ENCODE measurements around the gene INSRR.

INSRR gene

GRCh38 chr1:156847591-156848460 lies 11.1 kb downstream of the INSRR start:
- no peak for DNase-seq

- no peak for DNase-seq
Measured at GRCh38 chr1:156846643-156847042, 12.3 kb downstream of the INSRR start.

DNA sequence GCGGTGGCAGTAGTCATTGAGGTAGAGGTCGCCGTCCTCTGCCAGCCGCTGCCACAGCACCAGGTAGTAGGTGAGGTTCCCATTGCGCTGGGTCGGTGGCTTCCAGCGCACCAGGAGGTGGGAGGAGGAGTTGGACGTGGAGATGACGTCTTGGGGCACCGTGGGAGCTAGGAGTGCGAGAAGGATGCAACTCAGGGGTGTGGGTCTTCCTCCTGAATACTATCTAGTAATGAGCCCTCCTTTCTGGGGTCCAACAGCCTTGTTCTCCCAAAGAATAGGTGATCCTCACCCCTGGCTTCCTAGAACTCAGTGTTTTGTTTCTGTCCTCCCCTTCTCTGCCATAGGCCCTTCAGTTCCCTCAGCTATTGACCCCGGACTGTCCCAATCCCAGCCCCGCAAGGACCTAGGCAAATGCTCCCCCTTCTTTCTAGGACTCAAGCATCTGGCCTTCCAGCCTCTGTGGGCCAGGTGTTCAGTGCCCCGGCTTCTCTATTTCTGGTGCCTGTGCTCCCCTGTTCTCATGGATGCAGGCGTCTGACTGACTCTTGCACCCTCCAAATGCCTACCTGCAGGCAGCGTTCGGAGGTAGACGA lies 12.9 kb downstream of the INSRR start:
- no peak for DNase-seq

- peak; percentile 61 for DNase-seq
Measured at GRCh38 chr1:156845055-156845952, 13.6 kb downstream of the INSRR start.

DNA sequence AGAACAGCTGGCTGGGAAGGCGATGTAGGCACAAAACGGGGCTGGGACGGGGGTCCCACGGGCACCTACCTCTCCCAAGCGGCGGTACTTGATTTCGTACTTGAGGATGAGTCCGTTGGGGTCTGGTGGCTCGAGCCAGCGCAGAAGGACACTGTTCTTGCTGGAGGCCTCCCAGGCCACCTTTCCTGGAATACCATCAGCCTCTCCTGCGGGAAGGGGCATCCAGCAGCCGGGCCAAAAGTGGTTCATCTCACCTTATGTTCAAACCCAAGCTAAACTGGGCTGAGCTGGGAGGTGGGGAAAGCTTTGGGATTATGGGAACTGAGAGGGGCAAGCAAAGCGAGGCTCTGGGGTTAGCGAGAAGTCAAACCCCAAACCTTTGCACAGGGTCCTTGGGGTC lies 14.3 kb downstream of the INSRR start:
- DNase-seq, result no peak

GRCh38 chr1:156844102-156844501 lies 14.8 kb downstream of the INSRR start:
- DNase-seq, result no peak

- DNase-seq, result no peak
Measured at GRCh38 chr1:156842618-156843300, 16.2 kb downstream of the INSRR start.

- DNase-seq, result no peak
Measured at GRCh38 chr1:156841295-156841855, 17.5 kb downstream of the INSRR start.

DNA sequence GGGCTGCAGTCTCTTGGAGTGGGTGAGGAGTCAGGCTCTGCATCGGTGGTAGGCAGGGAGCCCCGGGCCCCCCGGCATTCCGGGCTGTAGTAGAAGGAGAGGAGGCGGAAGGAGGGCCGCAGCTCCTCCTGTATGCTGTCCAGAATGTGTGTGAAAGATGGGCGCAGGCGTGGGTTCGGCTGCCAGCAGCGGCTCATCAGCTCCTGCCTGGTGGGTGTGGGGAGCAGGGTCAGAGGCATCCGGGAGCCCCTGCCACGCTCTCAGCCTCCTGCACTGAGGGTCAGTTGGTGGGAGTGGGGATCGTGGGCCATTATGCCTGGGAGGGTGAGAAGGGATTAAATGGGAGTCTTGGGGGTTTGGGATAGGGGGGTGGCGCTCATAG lies 18.0 kb downstream of the INSRR start:
- no peak for DNase-seq

GRCh38 chr1:156840186-156840897 lies 18.6 kb downstream of the INSRR start:
- no peak for DNase-seq

DNA sequence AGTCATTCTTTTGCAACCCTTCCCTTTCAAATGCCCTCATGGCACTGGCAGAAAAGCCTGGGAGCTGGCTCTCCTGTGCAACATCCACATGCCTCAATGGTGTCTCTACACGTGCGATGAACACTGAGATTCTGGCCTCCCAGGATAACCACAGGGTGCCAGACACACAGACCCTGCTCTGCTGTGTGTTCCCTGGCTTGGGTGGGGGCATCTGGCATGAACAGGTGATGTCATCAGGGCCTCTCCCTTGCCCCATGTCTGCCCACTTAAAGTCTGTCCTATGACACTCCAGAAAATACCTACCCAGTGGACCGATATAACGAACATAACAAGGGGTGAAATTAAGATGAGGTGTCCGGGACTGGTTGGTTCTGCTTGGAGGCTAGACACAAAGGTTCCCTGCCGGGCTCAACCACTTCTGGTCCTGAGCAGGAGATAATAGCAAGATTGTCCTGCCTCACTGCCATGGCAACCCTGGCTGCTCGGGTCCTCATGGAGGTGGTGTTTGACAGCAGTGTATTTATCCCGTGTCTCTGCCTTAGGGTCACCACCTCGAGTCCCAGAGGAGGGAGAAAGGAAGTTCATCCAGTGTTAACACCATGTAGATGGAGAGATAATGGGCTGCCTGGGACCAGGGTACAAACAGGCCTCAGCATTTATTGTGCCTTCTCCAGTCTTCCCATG lies 19.3 kb downstream of the INSRR start:
- DNase-seq, result no peak

DNA sequence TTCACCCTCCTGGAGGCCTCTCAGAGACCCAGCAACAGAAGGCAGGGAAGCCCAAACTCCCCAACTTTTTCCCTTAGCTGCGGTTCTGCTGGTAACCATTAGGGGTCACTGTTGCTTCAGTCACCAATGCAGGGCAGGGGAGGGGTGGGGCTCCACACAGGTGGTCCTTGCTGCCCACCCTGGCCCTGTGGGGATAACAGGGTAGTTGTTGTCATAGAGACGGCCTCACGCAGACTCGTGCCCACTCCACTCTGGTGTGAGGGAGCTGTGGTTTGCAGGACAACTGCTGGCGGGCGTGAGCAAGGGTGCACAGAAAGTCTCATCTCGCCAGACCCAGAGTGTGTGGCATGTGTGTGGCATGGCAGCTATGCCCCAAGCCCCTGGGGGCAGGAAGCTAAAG lies 19.9 kb downstream of the INSRR start:
- DNase-seq, result peak; percentile 50

GRCh38 chr1:156836892-156837291 lies 22.0 kb downstream of the INSRR start:
- DNase-seq, result no peak

GRCh38 chr1:156836041-156836654 lies 22.8 kb downstream of the INSRR start:
- DNase-seq, result no peak

- DNase-seq, result no peak
Measured at GRCh38 chr1:156834322-156834721, 24.6 kb downstream of the INSRR start.

GRCh38 chr1:156833603-156834002 lies 25.3 kb downstream of the INSRR start:
- DNase-seq, result no peak

DNA sequence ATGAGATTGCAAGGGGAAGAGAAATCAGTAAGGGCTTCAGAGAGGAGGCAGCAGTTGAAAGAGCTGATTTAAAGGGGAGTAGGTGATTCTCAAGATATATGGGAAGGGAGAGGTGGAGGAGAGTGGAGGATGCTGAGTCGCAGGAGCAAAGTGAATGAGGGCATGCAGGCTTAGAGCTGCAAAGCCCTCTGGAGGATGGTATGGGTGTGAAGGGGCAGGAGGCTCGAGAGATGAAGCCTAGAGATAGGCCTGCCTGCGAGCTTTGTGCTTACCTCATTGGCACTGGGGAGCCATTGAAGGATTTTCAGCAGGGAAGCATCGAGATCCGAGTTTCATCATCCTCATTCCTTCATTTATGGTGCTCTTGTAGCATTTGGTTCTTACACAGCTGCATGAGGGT lies 26.5 kb downstream of the INSRR start:
- DNase-seq, result no peak

GRCh38 chr1:156828400-156829124 lies 30.4 kb downstream of the INSRR start:
- no peak for DNase-seq

- no peak for DNase-seq
Measured at GRCh38 chr1:156826630-156827029, 32.3 kb downstream of the INSRR start.

GRCh38 chr1:156823210-156823790 lies 35.6 kb downstream of the INSRR start:
- no peak for DNase-seq

Measured in CD4-positive, alpha-beta T cell treated with Interleukin-6 for 4 hours (primary cell).